K562 (cell line): ENCODE results near the gene TRPV5. TPM values are rescaled to one million over a fixed set of nuclear protein-coding genes. Genes with fewer than 3 reads are reported as not detected.

Experiments
- ASH1L ChIP-seq: fragments of 450-650 bp; IDR thresholded peaks from 2 replicates; pipeline ENCODE4 v1.6.1; 2018; ENCODE audit warnings: borderline replicate concordance, mild to moderate bottlenecking, low read depth; ENCODE audit not compliant: partially characterized antibody
- CEBPG ChIP-seq, 3 experiments: fragments of 200-800 bp in 1 of 3; sonication (Bioruptor generic) in 1 of 3; sonication (generic) in 1 of 3; formaldehyde crosslinking in 1 of 3; IDR thresholded peaks in 2 of 3; conservative IDR thresholded peaks in 1 of 3; 2 replicates each; pipeline versions ENCODE4 v1.6.1 to v1.8.0; 2016 to 2022; ENCODE audit warnings: missing compliant biosample characterization in 2 of 3, missing genetic modification characterization in 2 of 3, mild to moderate bottlenecking in 1 of 3, missing genetic modification reagents in 1 of 3
- ELF4 ChIP-seq: fragments of 450-650 bp; formaldehyde crosslinking; IDR thresholded peaks from 2 replicates; pipeline ENCODE4 v1.4.0; 2022; ENCODE audit warnings: missing genetic modification characterization
- ELK1 ChIP-seq: sonication (generic); formaldehyde crosslinking; IDR thresholded peaks from 2 replicates; pipeline ENCODE4 v1.8.1; 2022; ENCODE audit warnings: missing genetic modification reagents
- HOMEZ ChIP-seq: fragments of 250-450 bp; sonication (Bioruptor Pico); IDR thresholded peaks from 2 replicates; pipeline ENCODE4 v1.4.0; 2020; ENCODE audit warnings: mild to moderate bottlenecking, moderate library complexity
- ILK ChIP-seq: fragments of 450-650 bp; IDR thresholded peaks from 2 replicates; pipeline ENCODE4 v1.6.1; 2016; ENCODE audit warnings: missing genetic modification characterization, low read depth, mild to moderate bottlenecking, missing compliant biosample characterization, moderate library complexity, borderline replicate concordance
- MAFG ChIP-seq: fragments of 450-650 bp; conservative IDR thresholded peaks from 2 replicates; pipeline ENCODE4 v1.6.1; 2016; ENCODE audit warnings: missing genetic modification characterization, missing compliant biosample characterization
- NCOA4 ChIP-seq: fragments of 450-650 bp; IDR thresholded peaks from 2 replicates; pipeline ENCODE4 v1.6.1; 2018; ENCODE audit warnings: mild to moderate bottlenecking; ENCODE audit not compliant: partially characterized antibody
- TFAP4 ChIP-seq: sonication (generic); formaldehyde crosslinking; IDR thresholded peaks from 2 replicates; pipeline ENCODE4 v1.8.0; 2022; ENCODE audit warnings: missing genetic modification reagents, mild to moderate bottlenecking, moderate library complexity, borderline replicate concordance
- TGIF2 ChIP-seq: sonication (generic); formaldehyde crosslinking; IDR thresholded peaks from 2 replicates; pipeline ENCODE4 v1.8.1; 2022; ENCODE audit warnings: mild to moderate bottlenecking, missing genetic modification reagents, moderate library complexity
- THRA ChIP-seq: fragments of 450-650 bp; IDR thresholded peaks from 2 replicates; pipeline ENCODE4 v1.6.1; 2017; ENCODE audit warnings: mild to moderate bottlenecking, moderate library complexity
- TRIM28 ChIP-seq: fragments of 450-650 bp; IDR thresholded peaks from 2 replicates; pipeline ENCODE4 v1.6.1; 2017
- ZBTB5 ChIP-seq: fragments of 450-650 bp; IDR thresholded peaks from 2 replicates; pipeline ENCODE4 v1.6.1; 2017; ENCODE audit warnings: antibody characterized with exemption
- ZKSCAN3 ChIP-seq: fragments of 250-450 bp; sonication (Bioruptor Pico); IDR thresholded peaks from 2 replicates; pipeline ENCODE4 v1.4.0; 2020
- ZNF197 ChIP-seq: fragments of 200-800 bp; sonication (Bioruptor generic); IDR thresholded peaks from 2 replicates; pipeline ENCODE4 v1.6.1; 2016; ENCODE audit warnings: low read depth, missing genetic modification characterization, missing compliant biosample characterization
- ZNF217 ChIP-seq: sonication (generic); formaldehyde crosslinking; IDR thresholded peaks from 2 replicates; pipeline ENCODE4 v1.8.0; 2022; ENCODE audit warnings: mild to moderate bottlenecking, missing genetic modification reagents
- ZNF239 ChIP-seq: fragments of 250-450 bp; sonication (Bioruptor Pico); IDR thresholded peaks from 2 replicates; pipeline ENCODE4 v1.4.0; 2020; ENCODE audit warnings: mild to moderate bottlenecking
- ZNF507 ChIP-seq: conservative IDR thresholded peaks from 2 replicates; pipeline ENCODE4 v1.6.1; 2017; ENCODE audit warnings: missing genetic modification characterization, missing compliant biosample characterization
- ZNF764 ChIP-seq: fragments of 250-450 bp; sonication (Bioruptor Pico); IDR thresholded peaks from 2 replicates; pipeline ENCODE4 v1.4.0; 2020; ENCODE audit warnings: low read depth, mild to moderate bottlenecking, moderate library complexity
- polyA plus RNA-seq, 8 experiments: library from polyadenylated mRNA; depleted of rRNA in 4 of 8; stranded (reverse) in 5 of 8; unstranded in 3 of 8; fragments of >200 nt; fragmentation: Nextera tagmentation in 2 of 8; fragmentation: Illumina TruSeq in 1 of 8; extraction: Ambion mirVana in 2 of 8; extraction: Trizol in 1 of 8; gene quantifications; 2 replicates each; pipeline versions ENCODE4 v1.2.1 to v1.2.3, GENCODE V29; 2011 to 2014; ENCODE audit warnings: inconsistent platforms in 1 of 8, missing spikeins in 1 of 8
- total RNA-seq, 7 experiments: library from RNA; depleted of rRNA in 6 of 7; stranded (reverse); fragments of >200 nt in 6 of 7; fragmentation: Illumina TruSeq in 2 of 7; extraction: Trizol in 2 of 7; gene quantifications; 2 replicates each; pipeline versions ENCODE4 v1.2.1 to v1.2.3, GENCODE V29; 2011 to 2021; ENCODE audit warnings: low replicate concordance in 1 of 7

TRPV5 gene
- total and polyA plus RNA-seq, 9 of the 15 experiments (the other 6 are each of a cell fraction or from before 2014, with no cell fraction given) = not detected

- TF ChIP-seq MAFG = peak; percentile 82
- TF ChIP-seq ELK1 (CRISPR knock-in tag) = no peak
- peak; percentile 54; the same call in 1 of the 2 replicates for TF ChIP-seq TRIM28
- TF ChIP-seq ZKSCAN3 = no peak
- TF ChIP-seq TGIF2 = no peak
- 0 out of 2 replicates have a peak, but pooled peaks have one; percentile 28 for TF ChIP-seq ZNF239 (CRISPR knock-in tag)
- TF ChIP-seq ASH1L = peak; percentile 18
- TF ChIP-seq CEBPG (CRISPR knock-in tag; IDR thresholded peaks at IDR 0.05) = no peak
- TF ChIP-seq CEBPG (tag; conservative IDR thresholded peaks at IDR 0.05 in 1 of 2, IDR thresholded peaks at IDR 0.05 in 1 of 2) = no peak
- TF ChIP-seq ZNF217 = no peak
- no peak for TF ChIP-seq NCOA4
- no peak for TF ChIP-seq ZBTB5
- no peak for TF ChIP-seq HOMEZ (CRISPR knock-in tag)
- TF ChIP-seq ELF4 (CRISPR knock-in tag) = peak; percentile 65; the same call in 1 of the 2 replicates
- peak; percentile 82 for TF ChIP-seq TFAP4
- no peak for TF ChIP-seq THRA
- TF ChIP-seq ZNF507 = no peak
- no peak for TF ChIP-seq ILK (tag)
- TF ChIP-seq ZNF764 (CRISPR knock-in tag) = no peak
- no peak; the same call in 1 of the 2 replicates for TF ChIP-seq ZNF197 (CRISPR knock-in tag)
These were observed 28.7 kb upstream of the TRPV5 start, which contains the start of gene KEL (continued) for GRCh38 chr7:142961973-142962926.
